Panc1 (cell line): ENCODE data around the gene TMEM131. TPM values are rescaled to one million over a fixed set of nuclear protein-coding genes. Genes with fewer than 3 reads are reported as not detected.

Experiments
- ATAC-seq: fragments of 200-7000 bp; cut with Tn5 transposase; 2 replicates; pipeline ENCODE4 v1.9.1; 2020; ENCODE audit warnings: mild to moderate bottlenecking, moderate library complexity
- BruUV-seq: library from RNA; stranded (reverse); fragments of 400-500 nt; replicated peaks from 2 replicates; lab custom pipeline; 2021; lab: Mats Ljungman, UMichigan
- CTCF ChIA-PET: fragments of 300-600 bp; sonication (Branson Sonifier 250); formaldehyde crosslinking; loops from one replicate; lab custom pipeline; 2022; ENCODE audit warnings: antibody characterized with exemption; lab: Charles Lee
- POLR2A ChIA-PET: fragments of 300-600 bp; sonication (Branson Sonifier 250); formaldehyde crosslinking; loops from one replicate; lab custom pipeline; 2022; ENCODE audit warnings: antibody characterized with exemption; lab: Charles Lee
- DNase-seq: peaks from one replicate; pipeline ENCODE4 v3.0.0-alpha.2; 2010; ENCODE audit warnings: low read depth, low spot score
- H3K27ac ChIP-seq: 2 replicates; pipeline ENCODE4 v1.5.1; 2011; ENCODE audit warnings: mild to moderate bottlenecking, low read length, inconsistent platforms
- H3K27me3 ChIP-seq: fragments of 200-500 bp; sonication (Bioruptor generic); 2 replicates; pipeline ENCODE4 v1.6.0; 2014; ENCODE audit warnings: low read length, inconsistent platforms; ENCODE audit not compliant: control insufficient read depth, insufficient read depth
- H3K36me3 ChIP-seq: fragments of 200-500 bp; sonication (Bioruptor generic); 2 replicates; pipeline ENCODE4 v1.5.1; 2014; ENCODE audit warnings: inconsistent platforms, mild to moderate bottlenecking, low read length, moderate library complexity; ENCODE audit not compliant: control insufficient read depth, insufficient read depth
- H3K4me1 ChIP-seq: 2 replicates; pipeline ENCODE4 v1.5.1; 2011; ENCODE audit warnings: inconsistent platforms, mild to moderate bottlenecking, low read length, moderate library complexity; ENCODE audit not compliant: control insufficient read depth, insufficient read depth
- H3K4me3 ChIP-seq, 2 experiments: 2 replicates each; pipeline ENCODE4 v1.5.1; 2011 to 2012; ENCODE audit warnings: low read depth in 2 of 2, low read length in 2 of 2, mild to moderate bottlenecking in 2 of 2, inconsistent platforms in 1 of 2, moderate library complexity in 1 of 2
- H3K9me3 ChIP-seq: fragments of 200-500 bp; sonication (Bioruptor generic); 2 replicates; pipeline ENCODE4 v1.5.1; 2014; ENCODE audit warnings: low read depth, mild to moderate bottlenecking, inconsistent platforms, low read length, moderate library complexity; ENCODE audit not compliant: control insufficient read depth, insufficient read depth
- POLR2AphosphoS5 ChIP-seq: IDR thresholded peaks from 2 replicates; pipeline ENCODE4 v1.6.1; 2012; ENCODE audit warnings: mild to moderate bottlenecking, low read depth, low read length, moderate library complexity
- SIN3A ChIP-seq: IDR thresholded peaks from 2 replicates; pipeline ENCODE4 v1.6.1; 2012; ENCODE audit warnings: low read depth, mild to moderate bottlenecking, low read length, moderate library complexity, borderline replicate concordance; ENCODE audit not compliant: insufficient read depth
- TCF7L2 ChIP-seq: IDR thresholded peaks from 2 replicates; pipeline ENCODE4 v1.6.1; 2011; ENCODE audit warnings: mild to moderate bottlenecking, low read depth, low read length, inconsistent platforms
- in situ Hi-C: cut with HindIII; loops from 2 replicates; pipeline ENCODE4 v1.10.0; 2016; ENCODE audit warnings: low sequenced_read_pairs, low pct_unique_long_range_greater_than_20kb
- intact Hi-C: fragments of 100-400 bp; cut with micrococcal nuclease; formaldehyde crosslinking; loops from one replicate; pipeline ENCODE4 v1.10.0; 2022; ENCODE audit not compliant: unreplicated experiment
- total RNA-seq: library from RNA; stranded (reverse); gene quantifications from one replicate; pipeline ENCODE4 v1.2.1, GENCODE V29; 2021; ENCODE audit not compliant: unreplicated experiment
- TF ChIP-seq, protein P1 (sequence below): fragments of 450-650 bp; IDR thresholded peaks from 2 replicates; pipeline ENCODE4 v1.5.1; 2017; ENCODE audit warnings: mild to moderate bottlenecking
- TF ChIP-seq, protein P2 (sequence below), 2 experiments: IDR thresholded peaks; 2 replicates each; pipeline ENCODE4 v1.6.1; 2011 to 2012; ENCODE audit warnings: low read depth in 2 of 2, control low read depth in 1 of 2, low read length in 1 of 2, mild to moderate bottlenecking in 1 of 2, moderate library complexity in 1 of 2; ENCODE audit not compliant: insufficient read depth in 1 of 2

The TMEM131 gene
- total RNA-seq, 1 experiment from 2014 or later = 43.4 TPM

DNA sequence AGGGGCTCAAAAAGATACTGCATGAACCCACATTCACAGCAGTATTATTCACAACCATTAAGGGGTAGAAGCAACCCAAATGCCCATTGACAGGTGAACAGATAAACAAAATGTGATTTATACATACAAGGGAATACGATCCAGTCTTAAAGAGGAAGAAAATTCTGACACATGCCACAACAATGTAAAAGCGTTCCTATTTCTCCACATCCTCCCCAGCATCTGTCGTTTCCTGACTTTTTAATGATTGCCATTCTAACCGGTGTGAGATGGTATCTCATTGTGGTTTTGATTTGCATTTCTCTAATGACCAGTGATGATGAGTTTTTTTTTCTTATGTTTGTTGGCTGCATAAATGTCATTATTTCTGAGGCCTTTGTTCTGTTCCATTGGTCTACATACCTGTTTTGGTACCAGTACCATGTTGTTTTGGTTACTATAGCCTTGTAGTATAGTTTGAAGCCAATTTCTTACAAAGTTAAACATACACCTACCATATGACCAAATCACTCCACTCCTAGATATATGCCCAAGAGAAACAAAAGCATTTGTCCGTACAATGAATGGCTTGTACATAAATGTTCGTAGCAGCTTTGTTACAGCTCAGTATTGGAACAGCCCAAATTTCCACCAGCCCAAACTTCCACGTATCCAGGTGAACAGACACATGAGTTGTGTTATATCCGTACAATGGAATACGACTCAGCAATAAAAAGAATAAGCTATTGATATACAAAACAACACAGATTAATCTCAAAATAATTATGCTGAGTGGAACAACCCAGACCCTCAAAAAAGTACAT, 85.1 kb downstream of the TMEM131 start:
- H3K4me1 ChIP-seq = no peaks in the 10 kb centered on the region
- TF ChIP-seq, protein P1, sequence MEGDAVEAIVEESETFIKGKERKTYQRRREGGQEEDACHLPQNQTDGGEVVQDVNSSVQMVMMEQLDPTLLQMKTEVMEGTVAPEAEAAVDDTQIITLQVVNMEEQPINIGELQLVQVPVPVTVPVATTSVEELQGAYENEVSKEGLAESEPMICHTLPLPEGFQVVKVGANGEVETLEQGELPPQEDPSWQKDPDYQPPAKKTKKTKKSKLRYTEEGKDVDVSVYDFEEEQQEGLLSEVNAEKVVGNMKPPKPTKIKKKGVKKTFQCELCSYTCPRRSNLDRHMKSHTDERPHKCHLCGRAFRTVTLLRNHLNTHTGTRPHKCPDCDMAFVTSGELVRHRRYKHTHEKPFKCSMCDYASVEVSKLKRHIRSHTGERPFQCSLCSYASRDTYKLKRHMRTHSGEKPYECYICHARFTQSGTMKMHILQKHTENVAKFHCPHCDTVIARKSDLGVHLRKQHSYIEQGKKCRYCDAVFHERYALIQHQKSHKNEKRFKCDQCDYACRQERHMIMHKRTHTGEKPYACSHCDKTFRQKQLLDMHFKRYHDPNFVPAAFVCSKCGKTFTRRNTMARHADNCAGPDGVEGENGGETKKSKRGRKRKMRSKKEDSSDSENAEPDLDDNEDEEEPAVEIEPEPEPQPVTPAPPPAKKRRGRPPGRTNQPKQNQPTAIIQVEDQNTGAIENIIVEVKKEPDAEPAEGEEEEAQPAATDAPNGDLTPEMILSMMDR = no peak
- TF ChIP-seq, protein P2, sequence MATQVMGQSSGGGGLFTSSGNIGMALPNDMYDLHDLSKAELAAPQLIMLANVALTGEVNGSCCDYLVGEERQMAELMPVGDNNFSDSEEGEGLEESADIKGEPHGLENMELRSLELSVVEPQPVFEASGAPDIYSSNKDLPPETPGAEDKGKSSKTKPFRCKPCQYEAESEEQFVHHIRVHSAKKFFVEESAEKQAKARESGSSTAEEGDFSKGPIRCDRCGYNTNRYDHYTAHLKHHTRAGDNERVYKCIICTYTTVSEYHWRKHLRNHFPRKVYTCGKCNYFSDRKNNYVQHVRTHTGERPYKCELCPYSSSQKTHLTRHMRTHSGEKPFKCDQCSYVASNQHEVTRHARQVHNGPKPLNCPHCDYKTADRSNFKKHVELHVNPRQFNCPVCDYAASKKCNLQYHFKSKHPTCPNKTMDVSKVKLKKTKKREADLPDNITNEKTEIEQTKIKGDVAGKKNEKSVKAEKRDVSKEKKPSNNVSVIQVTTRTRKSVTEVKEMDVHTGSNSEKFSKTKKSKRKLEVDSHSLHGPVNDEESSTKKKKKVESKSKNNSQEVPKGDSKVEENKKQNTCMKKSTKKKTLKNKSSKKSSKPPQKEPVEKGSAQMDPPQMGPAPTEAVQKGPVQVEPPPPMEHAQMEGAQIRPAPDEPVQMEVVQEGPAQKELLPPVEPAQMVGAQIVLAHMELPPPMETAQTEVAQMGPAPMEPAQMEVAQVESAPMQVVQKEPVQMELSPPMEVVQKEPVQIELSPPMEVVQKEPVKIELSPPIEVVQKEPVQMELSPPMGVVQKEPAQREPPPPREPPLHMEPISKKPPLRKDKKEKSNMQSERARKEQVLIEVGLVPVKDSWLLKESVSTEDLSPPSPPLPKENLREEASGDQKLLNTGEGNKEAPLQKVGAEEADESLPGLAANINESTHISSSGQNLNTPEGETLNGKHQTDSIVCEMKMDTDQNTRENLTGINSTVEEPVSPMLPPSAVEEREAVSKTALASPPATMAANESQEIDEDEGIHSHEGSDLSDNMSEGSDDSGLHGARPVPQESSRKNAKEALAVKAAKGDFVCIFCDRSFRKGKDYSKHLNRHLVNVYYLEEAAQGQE (IDR thresholded peaks at IDR 0.05; ENCODE audit: insufficient read depth in 1 of 2, low read depth in 2 of 2, low read length in 1 of 2) = no peak
- TF ChIP-seq POLR2AphosphoS5 (no peak), SIN3A (no peak), TCF7L2 (no peak)
- BruUV-seq = no TSS peak
- no peak overlapping the region for H3K4me3 ChIP-seq
- H3K36me3 ChIP-seq = no peaks in the 10 kb centered on the region
- in situ Hi-C loops = no loop called here
- no peak overlapping the region for H3K27ac ChIP-seq
- intact Hi-C loops = no loop called here
- H3K27me3 ChIP-seq = no peaks in the 10 kb centered on the region
- no peak for ATAC-seq
- H3K9me3 ChIP-seq = peaks cover 3% of the 10 kb centered on the region; the same call in 1 of the 2 replicates
- ChIA-PET POLR2A (interaction anchor here (0.6 kb wide), 1 partner anchor 72 kb away, joined by 3 read pairs; no protein-coding TSS in a partner anchor), CTCF (no interaction called here)
- no peak for DNase-seq

DNA sequence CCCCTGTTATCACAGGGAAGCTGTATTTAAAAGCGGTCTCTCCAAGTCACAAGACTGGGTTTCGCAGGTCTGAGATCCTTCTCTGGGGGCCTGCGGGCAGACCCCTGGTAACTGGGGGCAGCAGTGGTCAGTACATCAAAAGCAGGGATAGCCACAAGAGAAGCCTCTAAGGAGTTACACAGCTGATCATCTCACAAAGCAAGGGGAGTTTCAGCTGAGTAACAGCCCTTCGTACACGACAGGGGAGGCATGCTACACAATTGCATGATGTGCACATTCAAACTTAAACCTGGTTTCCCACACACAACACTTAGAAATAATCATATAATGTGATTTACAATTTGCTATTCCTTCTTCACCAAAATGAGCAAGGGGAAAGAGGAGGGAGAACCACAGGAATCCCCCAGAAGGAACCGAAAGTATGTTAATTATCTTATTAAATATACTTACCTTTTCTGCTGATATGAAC, 87.5 kb downstream of the TMEM131 start:
- DNase-seq = no peak
- Histone ChIP-seq H3K27me3 (no peaks in the 10 kb centered on the region), H3K4me1 (no peaks in the 10 kb centered on the region), H3K9me3 (peaks cover 3% of the 10 kb centered on the region; the same call in 1 of the 2 replicates), H3K4me3 (no peak overlapping the region), H3K27ac (no peak overlapping the region), H3K36me3 (0 out of 2 replicates have a peak, but pooled peaks cover 3% of the 10 kb centered on the region)
- CTCF ChIA-PET = no interaction called here
- in situ Hi-C loops = no loop called here
- intact Hi-C loops = no loop called here
- no TSS peak for BruUV-seq
- TF ChIP-seq POLR2AphosphoS5 (no peak), SIN3A (no peak), TCF7L2 (no peak)
- TF ChIP-seq, protein P2 (IDR thresholded peaks at IDR 0.05; ENCODE audit: insufficient read depth in 1 of 2, low read depth in 2 of 2, low read length in 1 of 2) = no peak
- TF ChIP-seq, protein P1 = no peak
- no peak for ATAC-seq
- POLR2A ChIA-PET = no interaction called here
